Lung (tissue), 12 donors: Measurements from ENCODE around the gene PARP16. TPM values are rescaled to one million over a fixed set of nuclear protein-coding genes. Genes with fewer than 3 reads are reported as not detected.

ENCODE experiments used
- ATAC-seq: fragments of 200-7000 bp; cut with Tn5 transposase; one replicate; pipeline ENCODE4 v1.9.1; 2020; ENCODE audit warnings: moderate number of reproducible peaks; ENCODE audit not compliant: insufficient read depth, low FRiP score
- DNase-seq, 3 donors: peaks; one replicate each; pipeline ENCODE4 v3.0.0-alpha.2; 2013 to 2017
- H3K27ac ChIP-seq, 2 donors: one replicate each; pipeline ENCODE4 v1.5.1; 2013; ENCODE audit warnings: mild to moderate bottlenecking in 2 of 2, moderate library complexity in 2 of 2, control low read depth in 1 of 2, inconsistent platforms in 1 of 2, low read depth in 1 of 2, low read length in 1 of 2
- H3K27me3 ChIP-seq, 3 donors: one replicate each; pipeline ENCODE4 v1.5.1; 2013; ENCODE audit warnings: low read length in 2 of 3; ENCODE audit not compliant: control insufficient read depth in 3 of 3, insufficient read depth in 3 of 3
- H3K36me3 ChIP-seq, 4 donors: one replicate each; pipeline ENCODE4 v1.5.1; 2013; ENCODE audit warnings: low read length in 4 of 4, mild to moderate bottlenecking in 1 of 4, moderate library complexity in 1 of 4; ENCODE audit not compliant: control insufficient read depth in 4 of 4, insufficient read depth in 4 of 4
- H3K4me1 ChIP-seq, 5 donors: one replicate each; pipeline ENCODE4 v1.5.1; 2013; ENCODE audit warnings: low read length in 5 of 5, mild to moderate bottlenecking in 2 of 5, moderate library complexity in 1 of 5; ENCODE audit not compliant: control insufficient read depth in 5 of 5, insufficient read depth in 5 of 5
- H3K4me3 ChIP-seq: one replicate; pipeline ENCODE4 v1.5.1; 2013; ENCODE audit warnings: mild to moderate bottlenecking, control low read depth, moderate library complexity
- H3K9ac ChIP-seq, 2 donors: one replicate each; pipeline ENCODE4 v1.5.1; 2013; ENCODE audit warnings: low read length in 2 of 2, control low read depth in 1 of 2; ENCODE audit not compliant: insufficient read depth in 1 of 2
- H3K9me3 ChIP-seq, 4 donors: one replicate each; pipeline ENCODE4 v1.5.1; 2013; ENCODE audit warnings: low read length in 3 of 4, mild to moderate bottlenecking in 1 of 4, moderate library complexity in 1 of 4; ENCODE audit not compliant: control insufficient read depth in 4 of 4, insufficient read depth in 3 of 4
- WGBS, 2 donors: extraction: QIAGEN DNeasy Blood & Tissue Kit; methylation state at CpG; one replicate each; pipeline ENCODE4 v1.1.7; 2013; 5-methylcytosine and 5-hydroxymethylcytosine counted together
- polyA plus RNA-seq, 2 donors: library from polyadenylated mRNA; stranded (reverse); fragments of 200-250 nt; gene quantifications; one replicate each; pipeline ENCODE4 v1.2.1, GENCODE V29; 2013
- total RNA-seq, 2 donors: library from RNA; depleted of rRNA in 1 of 2; stranded (reverse); fragments of >200 nt in 1 of 2; gene quantifications; one replicate each; pipeline ENCODE4 v1.2.1, GENCODE V29; 2014 to 2021
- TF ChIP-seq, protein P1 (sequence below): IDR thresholded peaks from 2 replicates; pipeline ENCODE4 v1.5.1; 2012; ENCODE audit warnings: mild to moderate bottlenecking; ENCODE audit errors: control extremely low read depth, extremely low read depth
- donor health status: control.
- donor health status: control.
- donor health status: Bipolar disorder and iron deficiency.
- donor health status: healthy.
- donor health status: DM: yes; HTN: yes; CAD: no.

PARP16 gene
- total and polyA plus RNA-seq, 4 donors = 4.6 to 7.7 (median 6.3) TPM

DNA sequence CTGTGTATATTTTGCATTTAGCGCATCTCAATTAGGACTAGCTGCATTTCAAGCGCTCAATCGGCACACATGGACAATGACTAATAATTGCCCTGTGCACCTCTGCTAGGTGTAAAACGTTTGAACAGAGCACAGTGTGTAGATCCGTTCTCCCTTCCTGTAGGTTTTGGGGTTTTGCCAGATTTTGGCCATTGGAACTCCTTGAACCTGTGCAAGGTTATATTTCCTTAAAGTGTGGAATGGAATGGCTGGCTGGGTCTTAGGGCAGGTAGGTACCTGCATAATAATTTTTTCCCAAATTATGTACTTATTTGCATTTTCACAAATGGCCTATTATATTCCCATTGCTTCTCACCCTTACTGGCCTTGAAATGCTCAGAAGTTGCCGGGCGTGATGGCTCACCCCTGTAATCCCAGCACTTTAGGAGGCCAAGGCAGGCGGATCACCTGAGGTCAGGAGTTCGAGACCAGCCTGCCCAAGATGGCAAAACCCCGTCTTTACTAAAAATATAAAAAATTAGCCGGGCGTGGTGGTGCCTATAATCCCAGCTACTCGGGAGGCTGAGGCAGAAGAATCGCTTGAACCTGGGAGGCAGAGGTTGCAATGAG, 18.6 kb upstream of the PARP16 start:
- no peaks in the 10 kb centered on the region for H3K27me3 ChIP-seq
- 53% methylated on average over 14 of the region's 14 CpGs for WGBS, 2 donors
- H3K9ac ChIP-seq = peak overlapping the region in 1 of 2 donors; percentile 96
- DNase-seq (no peak), ATAC-seq (no peak)
- H3K4me3 ChIP-seq = no peak overlapping the region
- no peaks in the 10 kb centered on the region for H3K36me3 ChIP-seq
- TF ChIP-seq, protein P1, sequence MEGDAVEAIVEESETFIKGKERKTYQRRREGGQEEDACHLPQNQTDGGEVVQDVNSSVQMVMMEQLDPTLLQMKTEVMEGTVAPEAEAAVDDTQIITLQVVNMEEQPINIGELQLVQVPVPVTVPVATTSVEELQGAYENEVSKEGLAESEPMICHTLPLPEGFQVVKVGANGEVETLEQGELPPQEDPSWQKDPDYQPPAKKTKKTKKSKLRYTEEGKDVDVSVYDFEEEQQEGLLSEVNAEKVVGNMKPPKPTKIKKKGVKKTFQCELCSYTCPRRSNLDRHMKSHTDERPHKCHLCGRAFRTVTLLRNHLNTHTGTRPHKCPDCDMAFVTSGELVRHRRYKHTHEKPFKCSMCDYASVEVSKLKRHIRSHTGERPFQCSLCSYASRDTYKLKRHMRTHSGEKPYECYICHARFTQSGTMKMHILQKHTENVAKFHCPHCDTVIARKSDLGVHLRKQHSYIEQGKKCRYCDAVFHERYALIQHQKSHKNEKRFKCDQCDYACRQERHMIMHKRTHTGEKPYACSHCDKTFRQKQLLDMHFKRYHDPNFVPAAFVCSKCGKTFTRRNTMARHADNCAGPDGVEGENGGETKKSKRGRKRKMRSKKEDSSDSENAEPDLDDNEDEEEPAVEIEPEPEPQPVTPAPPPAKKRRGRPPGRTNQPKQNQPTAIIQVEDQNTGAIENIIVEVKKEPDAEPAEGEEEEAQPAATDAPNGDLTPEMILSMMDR = no peak
- H3K9me3 ChIP-seq = no peaks in the 10 kb centered on the region
- peaks cover 0 to 16% (median 3%) of the 10 kb centered on the region in 5 donors for H3K4me1 ChIP-seq
- H3K27ac ChIP-seq = peak overlapping the region; percentile 79 to 92

DNA sequence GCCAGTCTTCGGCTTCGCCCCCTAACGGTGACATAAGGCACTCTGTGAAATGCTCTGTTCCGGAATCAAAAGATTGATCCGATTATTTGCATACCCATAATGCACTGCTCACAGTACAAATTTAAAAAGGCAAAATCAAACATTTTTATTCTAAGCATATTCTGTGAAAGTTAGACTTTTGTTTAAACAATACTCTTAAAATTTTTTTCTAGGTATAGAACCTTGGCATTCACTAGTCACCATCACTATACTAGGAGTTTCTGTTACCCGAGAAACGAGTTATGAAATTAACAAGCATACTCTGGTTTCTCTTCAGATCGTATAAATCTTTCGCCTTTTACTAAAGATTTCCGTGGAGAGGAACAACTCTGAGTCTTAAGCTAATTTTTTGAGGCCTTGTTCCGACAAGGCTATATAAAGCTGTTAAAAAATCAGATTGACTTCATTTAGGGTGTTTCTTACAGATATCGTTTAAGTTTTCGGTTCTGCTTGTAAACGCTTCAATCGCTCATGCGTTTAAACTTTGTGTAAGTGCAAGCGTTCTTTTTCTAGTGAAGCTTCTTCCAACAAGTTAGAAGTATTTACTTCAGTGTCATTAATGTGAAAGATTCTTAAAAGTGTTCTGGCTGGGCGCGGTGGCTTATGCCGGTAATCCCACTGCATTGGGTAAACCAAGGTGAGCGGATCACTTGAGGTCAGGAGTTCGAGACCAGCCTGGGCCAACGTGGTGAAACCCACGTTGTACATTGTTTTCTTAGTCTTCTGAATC, 17.9 kb upstream of the PARP16 start, which contains the start of gene RNU5B-1:
RNU5B-1 (plus strand) TSS at position 297 of the 769 bp plus-strand sequence.
- TF ChIP-seq, protein P1 = peak; percentile 74
- Histone ChIP-seq H3K4me1 (peaks cover 0 to 11% (median 3%) of the 10 kb centered on the region in 5 donors), H3K4me3 (no peak within 1 kb of the TSS), H3K9me3 (no peaks in the 10 kb centered on the region), H3K27ac (peak within 1 kb of the TSS; percentile 92), H3K9ac (peak within 1 kb of the TSS; percentile 87 to 96), H3K36me3 (no peaks in the 10 kb centered on the region), H3K27me3 (no peaks in the 10 kb centered on the region)
- DNase-seq (peak; percentile 88 to 98 (median 97)), ATAC-seq (peak; percentile 87)
- WGBS, 2 donors = 0% methylated on average over 24 of the region's 24 CpGs

DNA sequence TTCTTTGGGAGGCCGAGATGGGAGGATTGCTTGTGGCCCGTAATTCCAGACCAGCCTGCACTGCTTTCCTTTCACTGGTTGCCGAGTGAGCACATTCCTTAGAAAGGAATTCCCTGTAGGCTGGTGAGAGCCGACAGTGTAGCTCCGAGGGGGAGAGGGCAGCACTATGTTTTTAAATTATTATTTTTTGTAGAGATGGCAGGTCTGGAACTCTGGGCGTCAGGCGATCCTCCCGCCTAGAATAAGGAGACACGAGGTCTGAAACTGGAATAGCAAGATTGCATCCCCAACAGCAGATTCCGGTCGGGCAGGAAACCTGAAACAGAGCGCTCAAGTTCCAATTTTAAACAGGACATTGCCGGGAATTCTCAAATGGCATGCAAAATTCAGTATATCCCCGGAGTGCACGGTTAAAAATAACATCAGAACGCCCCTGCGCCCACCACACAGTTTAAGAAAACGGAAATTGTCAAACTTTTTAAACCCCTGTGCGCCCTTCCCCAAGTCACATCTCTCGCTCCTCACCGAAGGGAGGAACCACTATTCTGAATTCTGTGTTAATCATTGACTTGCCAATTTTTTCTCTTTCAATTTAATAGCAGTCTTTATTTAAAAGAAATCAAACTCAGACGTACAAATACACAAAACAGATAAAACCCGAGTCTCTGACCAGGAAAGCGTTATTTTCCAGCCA, 17.2 kb upstream of the PARP16 start:
- Histone ChIP-seq H3K4me1 (peaks cover 0 to 11% (median 3%) of the 10 kb centered on the region in 5 donors), H3K4me3 (no peak overlapping the region), H3K9me3 (no peaks in the 10 kb centered on the region), H3K27me3 (no peaks in the 10 kb centered on the region), H3K27ac (peak overlapping the region; percentile 92), H3K9ac (peak overlapping the region; percentile 87 to 96), H3K36me3 (no peaks in the 10 kb centered on the region)
- TF ChIP-seq, protein P1 = no peak
- DNase-seq (peak; percentile 75 to 88 (median 88)), ATAC-seq (no peak)
- 1 to 4% methylated on average over 24 of the region's 24 CpGs for WGBS, 2 donors
